Measurements from ENCODE around the gene WDR45B. TPM values are rescaled to one million over a fixed set of nuclear protein-coding genes. Genes with fewer than 3 reads are reported as not detected.

Gene WDR45B
- total and polyA plus RNA-seq, 2 donors (not counting 3 experiments of a cell fraction or from before 2014, with no cell fraction given) = 62.0 to 76.7 TPM

DNA sequence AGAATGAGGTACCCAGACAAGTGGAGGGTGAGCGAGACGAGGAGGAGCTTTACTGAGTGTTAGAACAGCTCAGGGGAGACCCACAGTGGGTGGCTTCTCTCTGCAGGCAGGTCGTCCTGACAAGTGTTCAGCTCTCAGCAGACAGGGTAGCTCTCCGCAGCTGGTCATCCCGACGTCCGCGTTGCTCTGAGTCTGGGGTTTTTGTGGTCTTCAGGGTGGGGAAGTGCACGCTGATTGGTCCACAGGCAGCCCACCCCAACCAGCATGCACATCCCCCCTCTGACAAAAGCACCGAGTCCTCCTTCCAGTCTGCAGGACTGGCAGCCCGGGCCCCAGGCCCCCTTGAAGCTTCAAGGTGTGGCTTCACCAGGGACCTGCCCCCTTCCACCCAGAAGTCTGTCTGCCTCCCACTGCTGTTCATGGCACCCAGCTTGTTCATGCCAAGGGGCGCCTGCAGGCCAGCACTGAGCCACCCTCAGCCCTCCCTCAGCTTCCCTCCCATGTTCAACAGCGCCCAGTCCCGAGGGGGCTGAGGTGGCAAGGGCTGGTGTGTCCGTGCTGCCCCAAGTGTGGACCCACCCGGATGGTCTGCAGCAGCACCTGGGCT is 19.9 kb upstream of the WDR45B start:
- Histone ChIP-seq H3K9me3 (replicated peaks; ENCODE audit: control insufficient read depth, insufficient read depth, low read length) (no peaks in the 10 kb centered on the region), H4K20me1 (replicated peaks; ENCODE audit: control insufficient read depth, extremely low read depth, insufficient read depth, low read length) (no peaks in the 10 kb centered on the region), H2AFZ (ENCODE audit: low read depth, low read length) (no peak overlapping the region), H3K79me2 (ENCODE audit: control insufficient read depth, insufficient read depth, low read length) (no peaks in the 10 kb centered on the region), H3K36me3 (ENCODE audit: control insufficient read depth in 2 of 2, extremely low read depth in 1 of 2, insufficient read depth in 2 of 2, low read length in 2 of 2) (no peaks in the 10 kb centered on the region), H3K27me3 (ENCODE audit: control insufficient read depth in 2 of 2, insufficient read depth in 2 of 2, low read length in 2 of 2) (no peaks in the 10 kb centered on the region), H3K4me3 (replicated peaks in 1 of 3; ENCODE audit: insufficient read depth in 1 of 3, low read depth in 1 of 3, low read length in 3 of 3) (no peak overlapping the region), H3K9ac (replicated peaks; ENCODE audit: extremely low read depth, insufficient read depth, low read length) (no peak overlapping the region), H3K27ac (ENCODE audit: insufficient read depth, low read depth, low read length) (no peak overlapping the region), H3K9me1 (replicated peaks; ENCODE audit: control insufficient read depth, extremely low read depth, insufficient read depth, low read length) (no peaks in the 10 kb centered on the region), H3K4me1 (ENCODE audit: control insufficient read depth, extremely low read depth, insufficient read depth, low read length) (no peaks in the 10 kb centered on the region), H3K4me2 (ENCODE audit: insufficient read depth, low read length) (no peak overlapping the region)
- FAIRE-seq = no peak
- TF ChIP-seq POLR2A (IDR thresholded peaks at IDR 0.05; ENCODE audit: low read depth, low read length) = no peak
- intact Hi-C loops (cut with micrococcal nuclease) (loop anchor here (1.0 kb wide), 1 partner anchor 99 kb away; no protein-coding TSS in a partner anchor), dilution Hi-C loops (cut with MboI; ENCODE audit: extremely low pct_ligation_motif_present, low sequenced_read_pairs) (no loop called here)
- BruUV-seq (replicated peaks) = no TSS peak
- no peak for DNase-seq (ENCODE audit: low read depth, low spot score)
- POLR2A ChIA-PET = no interaction called here
- CTCF ChIA-PET = interaction anchor here (0.7 to 1.5 kb wide), 7 partner anchors 40 to 246 kb away, joined by 3 to 14 read pairs (median 4); no protein-coding TSS in a partner anchor

DNA sequence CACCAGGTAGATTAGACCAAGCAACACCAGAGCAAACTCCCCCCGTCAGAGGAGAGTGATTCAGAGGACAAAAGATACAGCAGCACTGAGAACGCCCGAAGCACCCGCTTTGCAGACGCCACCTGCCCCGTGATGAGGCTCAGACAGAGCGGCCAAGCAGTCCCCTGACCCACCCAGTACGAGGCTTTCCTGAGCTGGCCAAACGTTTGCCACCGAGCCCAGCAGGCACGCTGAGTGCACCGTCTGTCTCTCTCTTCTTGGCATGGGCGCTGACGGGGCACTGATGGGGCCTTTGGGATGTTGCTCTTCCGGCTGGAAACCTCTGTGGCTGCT is 19.4 kb upstream of the WDR45B start:
- H3K9ac ChIP-seq (replicated peaks; ENCODE audit: extremely low read depth, insufficient read depth, low read length) = no peak overlapping the region
- BruUV-seq (replicated peaks) = no TSS peak
- H4K20me1 ChIP-seq (replicated peaks; ENCODE audit: control insufficient read depth, extremely low read depth, insufficient read depth, low read length) = no peaks in the 10 kb centered on the region
- DNase-seq (ENCODE audit: low read depth, low spot score) (no peak), FAIRE-seq (no peak)
- H3K4me3 ChIP-seq (replicated peaks in 1 of 3; ENCODE audit: insufficient read depth in 1 of 3, low read depth in 1 of 3, low read length in 3 of 3) = no peak overlapping the region
- no peaks in the 10 kb centered on the region for H3K9me3 ChIP-seq (replicated peaks; ENCODE audit: control insufficient read depth, insufficient read depth, low read length)
- intact Hi-C loops (cut with micrococcal nuclease) = no loop called here
- POLR2A ChIA-PET = no interaction called here
- no peaks in the 10 kb centered on the region for H3K36me3 ChIP-seq (ENCODE audit: control insufficient read depth in 2 of 2, extremely low read depth in 1 of 2, insufficient read depth in 2 of 2, low read length in 2 of 2)
- H3K27me3 ChIP-seq (ENCODE audit: control insufficient read depth in 2 of 2, insufficient read depth in 2 of 2, low read length in 2 of 2) = no peaks in the 10 kb centered on the region
- no peak overlapping the region for H3K27ac ChIP-seq (ENCODE audit: insufficient read depth, low read depth, low read length)
- H3K9me1 ChIP-seq (replicated peaks; ENCODE audit: control insufficient read depth, extremely low read depth, insufficient read depth, low read length) = no peaks in the 10 kb centered on the region
- H3K79me2 ChIP-seq (ENCODE audit: control insufficient read depth, insufficient read depth, low read length) = no peaks in the 10 kb centered on the region
- H2AFZ ChIP-seq (ENCODE audit: low read depth, low read length) = no peak overlapping the region
- dilution Hi-C loops (cut with MboI; ENCODE audit: extremely low pct_ligation_motif_present, low sequenced_read_pairs) = no loop called here
- H3K4me1 ChIP-seq (ENCODE audit: control insufficient read depth, extremely low read depth, insufficient read depth, low read length) = no peaks in the 10 kb centered on the region
- CTCF ChIA-PET = interaction anchor here (0.7 to 1.5 kb wide), 4 partner anchors 40 to 110 kb away, joined by 3 to 14 read pairs (median 6); no protein-coding TSS in a partner anchor
- TF ChIP-seq POLR2AphosphoS5 (IDR thresholded peaks at IDR 0.05; ENCODE audit: insufficient read depth, low read depth, low read length) (no peak), GATA2 (IDR thresholded peaks at IDR 0.05; ENCODE audit: insufficient read depth, insufficient read length, low read depth, low read length) (no peak), FOS (IDR thresholded peaks at IDR 0.05; ENCODE audit: borderline replicate concordance, insufficient read depth, low read length) (no peak), EZH2 (IDR thresholded peaks at IDR 0.05; ENCODE audit: borderline replicate concordance, low read depth, low read length, severe bottlenecking) (no peak), JUN (IDR thresholded peaks at IDR 0.05; ENCODE audit: borderline replicate concordance, insufficient read depth, insufficient read length, low read depth) (no peak), MYC (IDR thresholded peaks at IDR 0.05; ENCODE audit: low read depth, low read length) (no peak), POLR2A (IDR thresholded peaks at IDR 0.05; ENCODE audit: low read depth, low read length) (no peak)
- TF ChIP-seq, protein P1, sequence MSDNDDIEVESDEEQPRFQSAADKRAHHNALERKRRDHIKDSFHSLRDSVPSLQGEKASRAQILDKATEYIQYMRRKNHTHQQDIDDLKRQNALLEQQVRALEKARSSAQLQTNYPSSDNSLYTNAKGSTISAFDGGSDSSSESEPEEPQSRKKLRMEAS (IDR thresholded peaks at IDR 0.05; ENCODE audit: insufficient read depth, insufficient read length) = no peak
- TF ChIP-seq, protein P2, sequence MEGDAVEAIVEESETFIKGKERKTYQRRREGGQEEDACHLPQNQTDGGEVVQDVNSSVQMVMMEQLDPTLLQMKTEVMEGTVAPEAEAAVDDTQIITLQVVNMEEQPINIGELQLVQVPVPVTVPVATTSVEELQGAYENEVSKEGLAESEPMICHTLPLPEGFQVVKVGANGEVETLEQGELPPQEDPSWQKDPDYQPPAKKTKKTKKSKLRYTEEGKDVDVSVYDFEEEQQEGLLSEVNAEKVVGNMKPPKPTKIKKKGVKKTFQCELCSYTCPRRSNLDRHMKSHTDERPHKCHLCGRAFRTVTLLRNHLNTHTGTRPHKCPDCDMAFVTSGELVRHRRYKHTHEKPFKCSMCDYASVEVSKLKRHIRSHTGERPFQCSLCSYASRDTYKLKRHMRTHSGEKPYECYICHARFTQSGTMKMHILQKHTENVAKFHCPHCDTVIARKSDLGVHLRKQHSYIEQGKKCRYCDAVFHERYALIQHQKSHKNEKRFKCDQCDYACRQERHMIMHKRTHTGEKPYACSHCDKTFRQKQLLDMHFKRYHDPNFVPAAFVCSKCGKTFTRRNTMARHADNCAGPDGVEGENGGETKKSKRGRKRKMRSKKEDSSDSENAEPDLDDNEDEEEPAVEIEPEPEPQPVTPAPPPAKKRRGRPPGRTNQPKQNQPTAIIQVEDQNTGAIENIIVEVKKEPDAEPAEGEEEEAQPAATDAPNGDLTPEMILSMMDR (IDR thresholded peaks at IDR 0.05; ENCODE audit: extremely low read depth in 1 of 2, insufficient read depth in 1 of 2, low read depth in 1 of 2, low read length in 2 of 2) = no peak
- no peak overlapping the region for H3K4me2 ChIP-seq (ENCODE audit: insufficient read depth, low read length)
